Suprapubic skin (tissue), 4 donors: ENCODE results near the gene IL4. TPM values are rescaled to one million over a fixed set of nuclear protein-coding genes. Genes with fewer than 3 reads are reported as not detected.

Experiments
- DNase-seq, 2 donors: peaks; one replicate each; pipeline ENCODE4 v3.0.0-alpha.2; 2019; ENCODE audit warnings: low spot score in 2 of 2
- H3K27ac ChIP-seq: fragments of 200-600 bp; sonication (generic); one replicate; pipeline ENCODE4 v1.5.1; 2019
- H3K27me3 ChIP-seq: fragments of 200-600 bp; sonication (generic); one replicate; pipeline ENCODE4 v1.5.1; 2019
- H3K36me3 ChIP-seq: fragments of 200-600 bp; sonication (generic); one replicate; pipeline ENCODE4 v1.5.1; 2019
- H3K4me1 ChIP-seq: fragments of 200-600 bp; sonication (generic); one replicate; pipeline ENCODE4 v1.5.1; 2019
- H3K4me3 ChIP-seq: fragments of 200-600 bp; sonication (generic); one replicate; pipeline ENCODE4 v1.5.1; 2019; ENCODE audit warnings: mild to moderate bottlenecking
- H3K9me3 ChIP-seq: fragments of 200-600 bp; sonication (generic); one replicate; pipeline ENCODE4 v1.5.1; 2019
- CTCF ChIP-seq, 2 donors: fragments of 200-600 bp in 1 of 2; fragments of 450-650 bp in 1 of 2; sonication (generic) in 1 of 2; IDR thresholded peaks; one replicate each; pipeline ENCODE4 v1.5.1; 2016 to 2019; ENCODE audit warnings: antibody characterized with exemption in 2 of 2, mild to moderate bottlenecking in 1 of 2, moderate library complexity in 1 of 2
- EP300 ChIP-seq: sonication (generic); formaldehyde crosslinking; IDR thresholded peaks from one replicate; pipeline ENCODE4 v1.6.1; 2017; ENCODE audit warnings: antibody characterized with exemption
- POLR2A ChIP-seq, 2 donors: fragments of 450-650 bp; IDR thresholded peaks; one replicate each; pipeline ENCODE4 v1.6.1; 2017; ENCODE audit warnings: antibody characterized with exemption in 2 of 2, mild to moderate bottlenecking in 2 of 2, moderate library complexity in 2 of 2
- POLR2AphosphoS5 ChIP-seq, 3 donors: sonication (generic); formaldehyde crosslinking; IDR thresholded peaks; one replicate each; pipeline ENCODE4 v1.6.1; 2017; ENCODE audit warnings: antibody characterized with exemption in 3 of 3
- WGBS: methylation state at CpG from one replicate; pipeline ENCODE4 v1.1.5; 2018; 5-methylcytosine and 5-hydroxymethylcytosine counted together
- total RNA-seq, 4 donors: library from RNA; depleted of rRNA; stranded (reverse); fragments of >200 nt; gene quantifications; one replicate each; pipeline ENCODE4 v1.1.0, GENCODE V29; 2016

The IL4 gene
- total RNA-seq, 4 donors from 2014 or later, result not detected

GRCh38 chr5:132671000-132671399 lies 2.8 kb upstream of the IL4 start:
- no peaks in the 10 kb centered on the region for H3K27me3 ChIP-seq
- H3K4me3 ChIP-seq, result no peak overlapping the region
- H3K4me1 ChIP-seq, result peaks cover 12% of the 10 kb centered on the region
- DNase-seq, result no peak
- no peaks in the 10 kb centered on the region for H3K9me3 ChIP-seq
- no peak overlapping the region for H3K27ac ChIP-seq
- TF ChIP-seq EP300 (no peak), CTCF (IDR thresholded peaks at IDR 0.05) (no peak), POLR2AphosphoS5 (IDR thresholded peaks at IDR 0.05) (no peak), POLR2A (IDR thresholded peaks at IDR 0.05) (no peak)
- no peaks in the 10 kb centered on the region for H3K36me3 ChIP-seq
- WGBS, result 97% methylated on average over 3 of the region's 3 CpGs

GRCh38 chr5:132673488-132673887 lies 301 bp upstream of the IL4 start:
- no peak for DNase-seq
- H3K9me3 ChIP-seq, result no peaks in the 10 kb centered on the region
- no peaks in the 10 kb centered on the region for H3K36me3 ChIP-seq
- WGBS, result 100% methylated on average over 1 of the region's 1 CpG
- H3K27me3 ChIP-seq, result no peaks in the 10 kb centered on the region
- TF ChIP-seq POLR2A (IDR thresholded peaks at IDR 0.05) (no peak), CTCF (IDR thresholded peaks at IDR 0.05) (no peak), EP300 (no peak), POLR2AphosphoS5 (IDR thresholded peaks at IDR 0.05) (no peak)
- H3K27ac ChIP-seq, result no peak overlapping the region
- H3K4me3 ChIP-seq, result no peak overlapping the region
- H3K4me1 ChIP-seq, result peaks cover 12% of the 10 kb centered on the region

DNA sequence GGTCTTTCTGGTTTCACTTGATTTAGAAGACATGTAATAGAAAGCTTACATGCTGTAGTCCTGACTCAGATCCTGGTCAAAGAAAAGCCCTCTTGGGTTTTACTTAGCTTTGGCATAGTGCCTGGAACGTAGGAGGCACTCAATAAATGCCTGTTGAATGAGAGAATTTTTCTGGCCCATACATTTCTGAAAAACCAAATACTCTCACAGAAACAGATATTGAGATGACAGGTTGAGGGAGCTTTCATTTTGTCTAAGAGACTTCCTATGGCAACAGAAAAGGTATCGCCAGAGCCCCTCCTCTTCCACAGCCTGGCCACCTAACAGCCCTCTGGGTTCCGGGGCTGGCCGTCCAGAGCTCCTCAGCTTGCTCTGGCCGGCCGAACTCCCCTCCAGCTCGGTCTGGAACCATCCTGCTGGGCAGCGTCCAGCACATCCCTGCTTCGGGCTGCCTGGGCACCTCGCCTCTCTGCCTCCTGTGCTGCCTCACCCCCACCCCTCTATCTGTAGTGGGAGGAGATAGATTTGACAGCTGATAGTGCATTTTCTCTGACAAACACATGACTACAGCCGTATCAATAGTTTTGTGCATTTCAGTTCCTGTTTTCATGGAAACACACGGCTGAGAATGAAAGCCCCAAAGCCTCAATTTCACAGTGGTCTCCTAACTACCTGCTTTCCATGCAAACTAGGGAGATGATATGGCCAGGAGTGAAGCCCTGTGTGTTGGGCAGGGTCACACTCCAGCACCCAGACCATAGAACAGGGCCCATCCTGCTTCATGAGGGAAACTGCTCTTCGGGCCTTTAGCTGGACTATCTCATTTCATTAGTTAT lies 1.1 kb downstream of the IL4 start:
- H3K4me1 ChIP-seq, result peaks cover 12% of the 10 kb centered on the region
- TF ChIP-seq POLR2A (IDR thresholded peaks at IDR 0.05), result no peak
- TF ChIP-seq EP300, result no peak
- no peak for TF ChIP-seq POLR2AphosphoS5 (IDR thresholded peaks at IDR 0.05)
- no peak for TF ChIP-seq CTCF (IDR thresholded peaks at IDR 0.05)
- H3K4me3 ChIP-seq, result no peak overlapping the region
- no peaks in the 10 kb centered on the region for H3K9me3 ChIP-seq
- peak overlapping the region; percentile 60 for H3K27ac ChIP-seq
- no peak for DNase-seq
- 64% methylated on average over 13 of the region's 13 CpGs for WGBS
- H3K27me3 ChIP-seq, result no peaks in the 10 kb centered on the region
- no peaks in the 10 kb centered on the region for H3K36me3 ChIP-seq

DNA sequence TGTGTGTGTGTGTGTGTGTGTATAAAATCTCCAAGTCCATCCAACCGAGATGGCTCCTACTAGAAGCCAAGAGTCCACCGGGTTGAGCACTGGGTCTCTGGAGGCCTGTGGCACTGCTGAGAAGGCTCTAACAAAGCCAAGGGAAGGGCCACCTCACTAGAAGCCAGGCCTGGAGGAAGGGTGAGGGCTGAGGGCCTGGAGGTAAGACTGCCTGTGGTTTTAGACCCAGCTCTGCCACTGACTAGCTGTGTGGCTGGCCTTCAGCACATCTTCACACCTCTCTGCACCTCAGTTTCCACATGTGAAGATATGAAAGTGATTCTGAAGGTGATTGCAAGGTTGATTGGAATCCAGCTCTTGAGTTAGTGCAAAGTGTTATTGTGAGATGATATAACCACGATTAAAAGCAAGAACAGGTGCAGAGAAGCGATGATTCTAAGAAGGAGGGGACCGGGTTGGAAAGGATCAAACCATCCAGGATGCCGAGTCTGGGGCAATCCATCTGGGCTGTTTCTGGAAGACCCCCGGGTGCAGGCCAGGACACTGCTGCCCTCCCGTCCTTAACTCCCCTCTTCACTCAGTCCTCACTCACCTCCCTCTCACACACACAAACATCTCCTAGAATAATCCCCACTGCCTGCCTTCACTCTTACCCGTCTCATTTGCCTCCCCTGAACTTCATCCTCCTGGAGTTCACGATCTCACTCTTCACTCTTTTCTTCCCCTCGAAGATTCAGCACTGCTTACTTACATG lies 2.3 kb downstream of the IL4 start:
- H3K27me3 ChIP-seq, result no peaks in the 10 kb centered on the region
- peaks cover 12% of the 10 kb centered on the region for H3K4me1 ChIP-seq
- no peak overlapping the region for H3K27ac ChIP-seq
- no peaks in the 10 kb centered on the region for H3K36me3 ChIP-seq
- no peaks in the 10 kb centered on the region for H3K9me3 ChIP-seq
- TF ChIP-seq POLR2AphosphoS5 (IDR thresholded peaks at IDR 0.05) (no peak), EP300 (no peak), CTCF (IDR thresholded peaks at IDR 0.05) (no peak), POLR2A (IDR thresholded peaks at IDR 0.05) (no peak)
- no peak for DNase-seq
- H3K4me3 ChIP-seq, result no peak overlapping the region
- WGBS, result 93% methylated on average over 11 of the region's 11 CpGs

- Histone ChIP-seq H3K4me1 (peaks cover 12% of the 10 kb centered on the region), H3K27ac (no peak overlapping the region), H3K27me3 (no peaks in the 10 kb centered on the region), H3K4me3 (no peak overlapping the region), H3K36me3 (no peaks in the 10 kb centered on the region), H3K9me3 (no peaks in the 10 kb centered on the region)
- TF ChIP-seq POLR2A (IDR thresholded peaks at IDR 0.05) (no peak), POLR2AphosphoS5 (IDR thresholded peaks at IDR 0.05) (no peak), EP300 (no peak), CTCF (IDR thresholded peaks at IDR 0.05) (no peak)
- WGBS, result 46% methylated on average over 7 of the region's 7 CpGs
- no peak for DNase-seq
These were observed 3.4 kb downstream of the IL4 start for GRCh38 chr5:132677191-132677590.
